Right lobe of liver (tissue), 6 donors: ENCODE results near the gene UBE2E2. TPM values are rescaled to one million over a fixed set of nuclear protein-coding genes. Genes with fewer than 3 reads are reported as not detected.

Source experiments
- ATAC-seq, 4 donors: fragments of 200-7000 bp; cut with Tn5 transposase; one replicate each; pipeline ENCODE4 v1.9.1; 2020; ENCODE audit warnings: mild to moderate bottlenecking in 4 of 4, moderate library complexity in 4 of 4
- DNase-seq, 3 donors: peaks; one replicate each; pipeline ENCODE4 v3.0.0-alpha.2; 2020
- H3K27ac ChIP-seq, 3 donors: fragments of 200-600 bp; one replicate each; pipeline ENCODE4 v1.8.0; 2022
- H3K27me3 ChIP-seq, 2 donors: fragments of 200-600 bp; one replicate each; pipeline ENCODE4 v1.8.0; 2022
- H3K36me3 ChIP-seq, 4 donors: fragments of 200-600 bp; sonication (generic) in 1 of 4; one replicate each; pipeline versions ENCODE4 v1.5.1 to v1.8.0; 2017 to 2022; ENCODE audit warnings: control low read depth in 1 of 4
- H3K4me1 ChIP-seq, 4 donors: fragments of 200-600 bp; sonication (generic) in 1 of 4; one replicate each; pipeline versions ENCODE4 v1.5.1 to v1.8.0; 2017 to 2022; ENCODE audit warnings: control low read depth in 1 of 4
- H3K4me3 ChIP-seq, 3 donors: fragments of 200-600 bp; one replicate each; pipeline ENCODE4 v1.8.0; 2022
- H3K9me3 ChIP-seq, 4 donors: fragments of 200-600 bp; sonication (generic) in 1 of 4; one replicate each; pipeline versions ENCODE4 v1.5.1 to v1.8.0; 2017 to 2022; ENCODE audit warnings: control low read depth in 1 of 4
- POLR2A ChIP-seq: fragments of 450-650 bp; IDR thresholded peaks from one replicate; pipeline ENCODE4 v1.6.1; 2017; ENCODE audit warnings: antibody characterized with exemption, mild to moderate bottlenecking
- WGBS: methylation state at CpG from one replicate; pipeline ENCODE4 v1.1.6; 2018; ENCODE audit warnings: low coverage, low lambda C conversion rate; ENCODE audit not compliant: insufficient coverage; ENCODE audit errors: missing lambda C conversion rate; 5-methylcytosine and 5-hydroxymethylcytosine counted together
- intact Hi-C, 2 donors: fragments of 100-400 bp; cut with DNase I; formaldehyde crosslinking; loops; one replicate each; pipeline versions ENCODE4 v1.11.2 to v1.14.1; 2022
- total RNA-seq, 6 experiments: library from RNA; depleted of rRNA in 2 of 6; stranded (reverse); fragments of >200 nt in 2 of 6; fragmentation: NEBNext Ultra II Directional in 3 of 6; extraction: Animal tissue kit (Norgen Biotek cat#: 25700) in 3 of 6; gene quantifications; one replicate each; pipeline versions ENCODE4 v1.1.0 to v1.2.4, GENCODE V29; 2016 to 2023
- TF ChIP-seq, protein P1 (sequence below), 4 donors: fragments of 200-600 bp in 3 of 4; fragments of 450-650 bp in 1 of 4; IDR thresholded peaks; one replicate each; pipeline versions ENCODE4 v1.5.1 to v1.8.0; 2016 to 2022; ENCODE audit warnings: antibody characterized with exemption in 4 of 4, mild to moderate bottlenecking in 2 of 4
- donor health status: DM: no; HTN: yes; CAD: no.
- donor health status: DM: no; HTN: no; CAD: no.
- donor health status: DM: no; HTN: no; CAD: no.
- donor health status: DM: no; HTN: yes; CAD: no.
- donor health status: DM: no; HTN: yes; CAD: no.

UBE2E2 gene
- total RNA-seq, 6 experiments from 2014 or later = 17.2 to 29.1 (median 18.1) TPM

DNA sequence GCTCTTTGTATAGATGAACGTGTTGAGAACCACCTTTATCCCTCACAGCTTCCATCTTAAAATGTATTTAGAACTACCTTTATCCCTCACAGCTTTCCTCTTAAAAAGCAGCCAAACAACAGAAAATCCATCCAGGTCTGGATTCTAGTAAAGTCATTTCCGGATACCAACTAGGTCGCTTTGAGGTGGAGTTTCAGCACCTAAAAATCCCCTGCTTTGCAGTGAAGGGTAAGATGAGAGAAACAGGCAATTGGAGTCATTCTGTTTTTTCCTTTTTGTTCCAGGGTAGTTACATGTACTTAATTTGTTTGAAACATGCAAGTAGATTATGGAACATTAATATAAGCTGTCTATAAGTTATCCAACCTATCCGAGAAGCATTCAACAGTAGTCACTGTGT, 192.0 kb downstream of the UBE2E2 start:
- Histone ChIP-seq H3K4me1 (peaks cover 0 to 8% (median 4%) of the 10 kb centered on the region in 4 donors), H3K27ac (no peak overlapping the region), H3K27me3 (no peaks in the 10 kb centered on the region), H3K36me3 (no peaks in the 10 kb centered on the region), H3K4me3 (no peak overlapping the region), H3K9me3 (no peaks in the 10 kb centered on the region)
- ATAC-seq (no peak), DNase-seq (no peak)
- TF ChIP-seq POLR2A = no peak
- TF ChIP-seq, protein P1, sequence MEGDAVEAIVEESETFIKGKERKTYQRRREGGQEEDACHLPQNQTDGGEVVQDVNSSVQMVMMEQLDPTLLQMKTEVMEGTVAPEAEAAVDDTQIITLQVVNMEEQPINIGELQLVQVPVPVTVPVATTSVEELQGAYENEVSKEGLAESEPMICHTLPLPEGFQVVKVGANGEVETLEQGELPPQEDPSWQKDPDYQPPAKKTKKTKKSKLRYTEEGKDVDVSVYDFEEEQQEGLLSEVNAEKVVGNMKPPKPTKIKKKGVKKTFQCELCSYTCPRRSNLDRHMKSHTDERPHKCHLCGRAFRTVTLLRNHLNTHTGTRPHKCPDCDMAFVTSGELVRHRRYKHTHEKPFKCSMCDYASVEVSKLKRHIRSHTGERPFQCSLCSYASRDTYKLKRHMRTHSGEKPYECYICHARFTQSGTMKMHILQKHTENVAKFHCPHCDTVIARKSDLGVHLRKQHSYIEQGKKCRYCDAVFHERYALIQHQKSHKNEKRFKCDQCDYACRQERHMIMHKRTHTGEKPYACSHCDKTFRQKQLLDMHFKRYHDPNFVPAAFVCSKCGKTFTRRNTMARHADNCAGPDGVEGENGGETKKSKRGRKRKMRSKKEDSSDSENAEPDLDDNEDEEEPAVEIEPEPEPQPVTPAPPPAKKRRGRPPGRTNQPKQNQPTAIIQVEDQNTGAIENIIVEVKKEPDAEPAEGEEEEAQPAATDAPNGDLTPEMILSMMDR (IDR thresholded peaks at IDR 0.05) = no peak
- 84% methylated on average over 4 of the region's 4 CpGs for WGBS
- intact Hi-C loops = no loop called here

DNA sequence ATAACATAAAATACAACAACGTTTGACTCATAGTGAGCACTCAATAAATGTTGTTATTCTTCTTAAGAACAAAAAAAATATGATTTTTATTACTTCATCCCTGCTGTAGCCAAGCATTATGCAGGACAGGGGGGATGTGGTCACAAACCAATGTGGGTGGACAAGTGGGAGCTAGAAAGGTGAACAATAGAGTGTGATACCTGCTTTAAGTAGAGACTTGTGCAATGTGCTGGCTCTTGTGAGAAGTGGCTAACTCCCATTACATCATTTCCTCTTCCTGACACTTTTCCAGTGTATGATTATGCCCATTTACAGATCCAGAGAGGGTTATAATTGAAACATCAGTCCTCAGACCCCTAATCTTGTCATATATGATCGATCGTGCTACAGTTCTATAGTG, 193.6 kb downstream of the UBE2E2 start:
- intact Hi-C loops = no loop called here
- ATAC-seq (no peak), DNase-seq (no peak)
- no peaks in the 10 kb centered on the region for H3K27me3 ChIP-seq
- H3K36me3 ChIP-seq = no peaks in the 10 kb centered on the region
- TF ChIP-seq, protein P1 (IDR thresholded peaks at IDR 0.05) = no peak
- no peak for TF ChIP-seq POLR2A
- H3K4me1 ChIP-seq = no peaks in the 10 kb centered on the region
- H3K4me3 ChIP-seq = no peak overlapping the region
- no peaks in the 10 kb centered on the region for H3K9me3 ChIP-seq
- WGBS = 93% methylated on average over 3 of the region's 3 CpGs
- H3K27ac ChIP-seq = no peak overlapping the region

DNA sequence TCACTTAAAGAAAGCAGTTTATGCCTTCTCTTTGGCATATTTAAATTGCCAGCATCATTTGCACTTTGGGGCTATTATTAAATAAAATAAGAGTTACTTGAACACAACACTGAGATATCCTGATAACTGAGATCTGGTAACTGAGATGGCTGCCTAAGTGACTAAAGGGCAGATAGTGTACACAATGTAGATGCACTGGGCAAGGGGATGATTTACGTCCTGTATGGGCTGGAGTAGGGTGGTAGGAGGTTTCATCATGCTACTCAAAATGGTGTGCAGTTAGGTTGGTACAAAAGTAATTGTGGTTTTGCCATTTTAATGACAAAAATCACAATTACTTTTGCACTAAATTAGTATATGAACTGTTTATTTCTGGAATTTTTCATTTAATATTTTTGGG, 196.1 kb downstream of the UBE2E2 start:
- intact Hi-C loops = no loop called here
- Histone ChIP-seq H3K9me3 (no peaks in the 10 kb centered on the region), H3K27me3 (no peaks in the 10 kb centered on the region), H3K4me1 (no peaks in the 10 kb centered on the region), H3K36me3 (no peaks in the 10 kb centered on the region), H3K4me3 (no peak overlapping the region), H3K27ac (no peak overlapping the region)
- ATAC-seq (no peak), DNase-seq (no peak)
- TF ChIP-seq POLR2A = no peak
- TF ChIP-seq, protein P1 (IDR thresholded peaks at IDR 0.05) = no peak
- 69% methylated on average over 1 of the region's 1 CpG for WGBS

DNA sequence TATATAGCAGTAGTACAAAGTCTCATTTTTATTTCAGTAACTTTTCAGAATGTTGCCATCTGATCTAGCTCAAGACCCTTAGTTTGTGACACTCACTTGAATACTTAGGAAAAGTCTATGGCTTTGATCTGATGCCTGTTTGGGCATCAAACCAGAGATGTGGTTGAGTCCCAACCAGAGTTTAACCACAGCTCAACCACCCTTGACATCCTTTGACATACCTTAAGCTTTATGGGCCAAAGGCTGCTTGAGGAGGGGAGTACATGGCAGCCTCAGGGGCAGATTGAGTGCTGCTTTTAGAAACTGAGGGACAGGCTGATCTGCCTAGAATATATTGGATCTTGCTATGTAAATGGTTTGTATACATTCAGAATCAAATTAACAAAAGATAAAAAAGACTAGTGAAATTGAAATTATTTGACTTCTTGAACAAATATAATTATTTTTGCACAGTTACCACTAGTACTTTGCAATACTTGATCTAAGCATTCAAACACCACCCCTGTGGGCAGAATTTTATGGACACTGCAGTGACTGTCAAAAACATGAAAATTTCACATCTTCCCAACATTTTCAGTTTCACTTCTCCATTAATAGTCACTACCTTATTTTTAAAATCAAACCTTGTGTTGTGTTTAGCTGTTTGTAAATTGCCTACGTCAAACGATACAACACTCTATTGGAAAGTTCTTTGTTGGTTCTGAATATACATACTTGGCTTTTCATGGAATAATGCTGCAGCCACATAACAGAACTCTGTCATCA, 199.8 kb downstream of the UBE2E2 start:
- no peak for DNase-seq
- H3K27ac ChIP-seq = no peak overlapping the region
- 81% methylated on average over 2 of the region's 2 CpGs for WGBS
- TF ChIP-seq, protein P1 (IDR thresholded peaks at IDR 0.05) = no peak
- TF ChIP-seq POLR2A = no peak
- no peak overlapping the region for H3K4me3 ChIP-seq
- no peaks in the 10 kb centered on the region for H3K27me3 ChIP-seq
- intact Hi-C loops = no loop called here
- no peaks in the 10 kb centered on the region for H3K9me3 ChIP-seq
- H3K36me3 ChIP-seq = no peaks in the 10 kb centered on the region
- no peak for ATAC-seq
- H3K4me1 ChIP-seq = no peaks in the 10 kb centered on the region
